ENCODE results near the gene SVOP. TPM values are rescaled to one million over a fixed set of nuclear protein-coding genes. Genes with fewer than 3 reads are reported as not detected.
"Not testable (repeated sequence)": the region's sequence is repeated elsewhere in the genome, so short reads cannot be mapped to it uniquely, and the experiment has no call there.

Gene SVOP
- total and polyA plus RNA-seq, 8 donors: 0.09 to 0.24 (median 0.15) TPM; not detected in 2

DNA sequence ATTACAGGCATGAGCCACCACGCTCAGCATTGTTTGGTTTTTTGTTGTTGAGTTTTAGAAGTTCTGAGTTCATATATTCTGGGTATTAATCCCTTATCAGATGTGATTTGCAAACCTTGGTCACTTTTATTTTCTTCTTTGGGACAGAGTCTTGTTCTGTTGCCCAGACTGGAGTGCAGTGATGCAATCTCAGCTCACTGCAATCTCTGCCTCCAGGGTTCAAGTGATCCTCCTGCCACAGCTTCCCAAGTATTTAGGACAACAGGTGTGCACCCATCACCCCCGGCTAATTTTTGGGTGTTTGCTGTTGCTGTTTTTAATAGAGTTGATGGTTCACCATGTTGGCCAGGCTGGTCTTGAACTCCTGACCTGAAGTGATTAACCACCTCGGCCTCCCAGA lies 43.3 kb upstream of the SVOP start:
- Histone ChIP-seq H3K36me3 (peaks cover 0 to 39% of the 10 kb centered on the region in 2 donors), H3K9me3 (no peaks in the 10 kb centered on the region), H3K27me3 (no peaks in the 10 kb centered on the region), H3K4me3 (no peak overlapping the region), H3K27ac (no peak overlapping the region), H3K4me1 (no peaks in the 10 kb centered on the region)
- intact Hi-C loops (cut with DNase I): no loop called here
- ATAC-seq (no peak), DNase-seq (no peak)
- TF ChIP-seq, protein P1, sequence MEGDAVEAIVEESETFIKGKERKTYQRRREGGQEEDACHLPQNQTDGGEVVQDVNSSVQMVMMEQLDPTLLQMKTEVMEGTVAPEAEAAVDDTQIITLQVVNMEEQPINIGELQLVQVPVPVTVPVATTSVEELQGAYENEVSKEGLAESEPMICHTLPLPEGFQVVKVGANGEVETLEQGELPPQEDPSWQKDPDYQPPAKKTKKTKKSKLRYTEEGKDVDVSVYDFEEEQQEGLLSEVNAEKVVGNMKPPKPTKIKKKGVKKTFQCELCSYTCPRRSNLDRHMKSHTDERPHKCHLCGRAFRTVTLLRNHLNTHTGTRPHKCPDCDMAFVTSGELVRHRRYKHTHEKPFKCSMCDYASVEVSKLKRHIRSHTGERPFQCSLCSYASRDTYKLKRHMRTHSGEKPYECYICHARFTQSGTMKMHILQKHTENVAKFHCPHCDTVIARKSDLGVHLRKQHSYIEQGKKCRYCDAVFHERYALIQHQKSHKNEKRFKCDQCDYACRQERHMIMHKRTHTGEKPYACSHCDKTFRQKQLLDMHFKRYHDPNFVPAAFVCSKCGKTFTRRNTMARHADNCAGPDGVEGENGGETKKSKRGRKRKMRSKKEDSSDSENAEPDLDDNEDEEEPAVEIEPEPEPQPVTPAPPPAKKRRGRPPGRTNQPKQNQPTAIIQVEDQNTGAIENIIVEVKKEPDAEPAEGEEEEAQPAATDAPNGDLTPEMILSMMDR (IDR thresholded peaks at IDR 0.05): no peak

DNA sequence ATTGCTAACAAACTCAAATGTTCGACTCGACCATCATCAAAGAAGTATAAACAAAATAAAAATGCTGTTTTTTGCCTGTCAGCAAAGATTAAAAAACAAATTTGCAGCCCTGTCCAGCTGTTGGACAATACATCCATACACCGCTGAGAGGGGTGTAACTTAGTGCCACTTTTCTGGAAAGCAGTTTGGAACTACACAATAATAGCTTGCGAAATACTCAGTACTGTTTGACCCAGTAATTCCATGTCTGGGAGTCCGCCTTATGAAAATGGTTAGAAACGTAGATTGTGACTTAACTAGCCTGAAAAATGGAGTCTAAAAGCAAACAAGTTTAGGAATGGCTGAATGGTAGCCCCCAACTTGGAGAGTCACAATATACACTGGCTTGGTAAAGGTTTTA lies 37.9 kb upstream of the SVOP start:
- Histone ChIP-seq H3K4me3 (no peak overlapping the region), H3K27ac (no peak overlapping the region), H3K4me1 (peaks cover under 1 to 6% of the 10 kb centered on the region in 2 donors), H3K9me3 (no peaks in the 10 kb centered on the region), H3K36me3 (peaks cover 0 to 39% of the 10 kb centered on the region in 2 donors), H3K27me3 (no peaks in the 10 kb centered on the region)
- no peak for DNase-seq
- ATAC-seq: no peak
- TF ChIP-seq, protein P1 (IDR thresholded peaks at IDR 0.05): no peak
- intact Hi-C loops (cut with DNase I): no loop called here

DNA sequence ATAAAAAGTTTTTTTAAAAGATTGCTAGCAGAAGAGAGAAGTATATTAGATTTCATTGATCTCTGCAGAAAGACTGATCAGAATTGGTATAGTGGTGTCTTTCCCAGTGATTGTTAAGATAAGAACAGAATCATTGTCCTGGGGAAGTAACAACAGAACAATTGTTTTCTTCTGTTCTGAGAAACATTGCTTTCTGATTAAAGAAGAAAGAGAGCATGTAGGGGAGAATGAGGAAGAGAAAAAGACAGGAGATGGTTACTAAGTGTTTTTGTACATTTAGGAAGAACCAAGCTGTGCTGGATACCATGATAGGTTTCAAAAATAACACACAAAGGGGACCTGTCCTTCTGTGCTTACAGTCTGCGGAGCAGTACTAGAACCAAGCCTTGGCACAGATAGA lies 36.5 kb upstream of the SVOP start:
- Histone ChIP-seq H3K27me3 (no peaks in the 10 kb centered on the region), H3K4me3 (no peak overlapping the region), H3K9me3 (no peaks in the 10 kb centered on the region), H3K27ac (no peak overlapping the region), H3K4me1 (peaks cover 7 to 13% of the 10 kb centered on the region in 2 donors), H3K36me3 (peaks cover 0 to 39% of the 10 kb centered on the region in 2 donors)
- DNase-seq: no peak
- TF ChIP-seq, protein P1 (IDR thresholded peaks at IDR 0.05): no peak
- no peak for ATAC-seq
- intact Hi-C loops (cut with DNase I): no loop called here

DNA sequence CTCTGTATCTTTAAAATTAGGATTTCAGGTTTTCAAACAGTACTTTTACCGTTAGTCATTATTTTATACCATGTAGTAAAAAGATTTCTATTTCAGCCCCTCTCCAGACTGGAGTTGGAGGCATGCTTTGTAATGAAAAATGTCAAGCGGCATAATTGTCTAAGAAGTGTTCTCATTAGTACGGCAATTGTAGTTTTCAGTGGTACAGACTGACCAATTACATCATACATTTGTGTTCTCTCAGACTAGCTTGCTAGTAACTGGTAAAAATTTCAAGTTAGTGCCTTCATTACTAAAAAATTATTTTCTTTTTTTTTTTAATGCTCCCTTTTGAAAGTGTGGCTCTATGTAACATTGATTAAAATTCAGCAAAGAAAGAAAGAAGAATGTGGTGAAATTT lies 36.0 kb upstream of the SVOP start:
- TF ChIP-seq, protein P1 (IDR thresholded peaks at IDR 0.05): no peak
- intact Hi-C loops (cut with DNase I): no loop called here
- Histone ChIP-seq H3K36me3 (peaks cover 0 to 39% of the 10 kb centered on the region in 2 donors), H3K27me3 (no peaks in the 10 kb centered on the region), H3K9me3 (no peaks in the 10 kb centered on the region), H3K4me3 (no peak overlapping the region), H3K27ac (no peak overlapping the region), H3K4me1 (peaks cover 7 to 16% of the 10 kb centered on the region in 2 donors)
- ATAC-seq (no peak), DNase-seq (no peak)

DNA sequence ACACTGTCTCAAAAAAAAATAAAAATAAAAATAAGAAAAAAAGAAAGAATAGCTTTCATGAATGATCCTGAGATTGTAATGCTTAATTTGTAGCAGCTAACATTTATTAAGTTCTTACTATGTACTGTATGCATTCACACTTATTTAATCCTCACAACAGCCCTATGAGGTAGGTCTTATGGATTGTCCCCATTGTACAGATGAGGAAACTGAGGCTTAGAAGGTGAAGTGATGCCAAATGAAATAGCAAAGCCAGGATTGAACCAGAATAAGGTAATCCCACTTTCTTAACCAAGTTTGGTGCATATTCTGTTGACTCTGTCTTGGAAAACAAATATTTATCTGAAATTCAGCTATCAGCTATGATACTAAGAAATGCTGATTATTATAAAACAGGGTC lies 33.7 kb upstream of the SVOP start:
- H3K4me1 ChIP-seq: peaks cover 7 to 20% of the 10 kb centered on the region in 2 donors
- H3K9me3 ChIP-seq: no peaks in the 10 kb centered on the region
- peak overlapping the region in 1 of 2 donors; percentile 87 for H3K27ac ChIP-seq
- DNase-seq (no peak), ATAC-seq (no peak)
- TF ChIP-seq, protein P1 (IDR thresholded peaks at IDR 0.05): no peak
- H3K36me3 ChIP-seq: peaks cover 0 to 22% of the 10 kb centered on the region in 2 donors
- intact Hi-C loops (cut with DNase I): no loop called here
- H3K27me3 ChIP-seq: no peaks in the 10 kb centered on the region
- H3K4me3 ChIP-seq: no peak overlapping the region

DNA sequence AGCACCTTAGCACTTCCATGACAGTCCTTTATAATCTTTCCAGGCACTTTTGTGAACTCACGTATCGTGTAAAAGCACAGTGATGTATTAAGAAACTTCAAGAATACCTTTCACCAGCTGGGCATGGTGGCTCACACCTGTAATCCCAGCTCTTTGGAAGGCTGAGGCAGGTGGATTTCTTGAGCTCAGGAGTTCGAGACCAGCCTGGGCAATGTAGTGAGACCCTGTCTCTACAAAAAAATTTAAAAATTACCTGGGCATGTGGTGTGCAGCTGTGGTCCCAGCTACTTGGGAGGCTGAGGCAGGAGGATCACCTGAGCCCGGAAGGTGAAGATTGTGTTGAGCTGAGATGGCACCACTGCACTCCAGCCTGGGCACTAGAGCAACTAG lies 33.3 kb upstream of the SVOP start:
- Histone ChIP-seq H3K36me3 (peaks cover 0 to 18% of the 10 kb centered on the region in 2 donors), H3K4me3 (peak overlapping the region in 1 of 2 donors; percentile 92), H3K4me1 (peaks cover 7 to 20% of the 10 kb centered on the region in 2 donors), H3K27ac (peak overlapping the region; percentile 87 to 90)
- intact Hi-C loops (cut with DNase I); H3K9me3 ChIP-seq; ATAC-seq; H3K27me3 ChIP-seq; DNase-seq: not testable (repeated sequence)

Measured in left lung (tissue), 10 donors.